ENCODE data around the gene RUFY3.
"Not testable (repeated sequence)": the region's sequence is repeated elsewhere in the genome, so short reads cannot be mapped to it uniquely, and the experiment has no call there.

RUFY3 gene

DNA sequence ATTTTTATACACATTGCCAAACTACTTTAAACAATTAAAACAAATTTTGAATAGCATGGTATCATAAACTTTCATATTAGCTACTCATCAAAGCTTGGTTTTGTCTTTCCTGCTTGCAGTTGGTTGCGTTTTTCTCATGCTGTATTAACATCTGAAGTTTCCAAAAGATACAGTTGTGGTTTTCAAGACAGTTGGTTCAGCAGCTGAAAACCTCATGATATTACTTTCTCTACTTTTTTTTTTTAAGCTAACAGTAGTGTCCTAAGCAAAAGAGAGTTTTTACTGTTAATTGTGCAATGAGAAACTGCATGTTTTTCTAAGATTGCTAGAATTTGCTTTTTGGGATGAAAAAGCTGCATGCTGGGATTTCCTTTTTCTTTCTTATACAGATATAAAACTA is 15.2 kb downstream of the RUFY3 start:
- no peak for DNase-seq

DNA sequence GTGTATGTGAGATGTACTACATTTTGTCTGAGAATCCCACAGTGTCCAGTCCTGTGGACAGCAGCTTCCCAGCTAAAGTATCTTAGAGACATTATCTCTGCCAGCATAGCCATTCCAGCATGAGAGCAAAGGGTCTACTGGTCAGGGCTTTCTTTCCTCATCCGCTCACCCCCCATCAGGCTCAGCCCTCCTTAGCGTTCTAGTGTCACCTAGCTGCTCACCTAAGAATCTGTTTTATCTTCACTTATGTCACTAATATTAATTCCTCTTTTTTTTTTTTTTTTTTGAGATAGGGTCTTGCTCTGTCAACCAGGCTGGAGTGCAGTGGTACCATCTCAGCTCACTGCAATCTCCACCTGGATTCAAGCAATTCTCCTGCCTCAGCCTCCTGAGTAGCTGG is 15.6 kb downstream of the RUFY3 start:
- no peak for DNase-seq

DNA sequence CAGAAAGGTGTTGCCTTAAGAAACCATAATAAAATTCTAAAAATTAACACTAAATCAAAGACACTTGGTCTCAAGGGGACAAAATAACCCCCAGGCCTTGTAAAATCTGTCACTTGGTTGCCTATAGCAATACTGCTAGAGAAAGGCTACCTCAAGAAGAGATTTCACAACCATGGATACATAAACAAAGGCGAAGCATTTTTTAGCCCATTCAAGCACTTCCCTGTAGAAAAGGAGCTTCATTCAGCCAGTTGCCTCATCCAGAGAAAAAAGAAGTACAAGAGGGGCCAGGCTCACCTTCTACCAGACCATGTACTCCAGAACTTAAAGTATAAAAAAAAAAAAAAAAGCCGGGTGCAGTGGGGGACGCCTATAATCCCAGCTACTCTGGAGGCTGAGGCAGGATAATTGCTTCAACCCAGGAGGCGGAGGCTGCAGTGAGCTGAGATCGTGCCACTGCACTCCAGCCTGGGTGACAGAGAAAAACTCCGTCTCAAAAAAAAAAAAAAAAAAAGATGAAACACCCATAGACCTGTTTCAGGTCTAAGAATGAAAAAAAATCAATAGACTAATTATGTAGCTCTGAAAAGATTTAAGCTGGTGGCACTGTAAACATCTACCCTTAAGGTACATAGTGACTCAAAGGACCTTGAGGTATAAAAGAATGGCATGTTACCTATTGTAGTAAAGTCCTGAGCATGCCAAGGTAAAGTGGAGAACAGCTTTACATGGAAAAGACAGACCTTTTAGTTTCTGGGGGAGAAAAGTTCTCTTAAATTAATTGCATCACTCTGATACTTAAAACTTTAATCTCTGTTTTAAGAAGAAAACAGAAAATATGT is 18.0 kb downstream of the RUFY3 start:
- peak in 1 of 2 donors; percentile 33 for DNase-seq

DNA sequence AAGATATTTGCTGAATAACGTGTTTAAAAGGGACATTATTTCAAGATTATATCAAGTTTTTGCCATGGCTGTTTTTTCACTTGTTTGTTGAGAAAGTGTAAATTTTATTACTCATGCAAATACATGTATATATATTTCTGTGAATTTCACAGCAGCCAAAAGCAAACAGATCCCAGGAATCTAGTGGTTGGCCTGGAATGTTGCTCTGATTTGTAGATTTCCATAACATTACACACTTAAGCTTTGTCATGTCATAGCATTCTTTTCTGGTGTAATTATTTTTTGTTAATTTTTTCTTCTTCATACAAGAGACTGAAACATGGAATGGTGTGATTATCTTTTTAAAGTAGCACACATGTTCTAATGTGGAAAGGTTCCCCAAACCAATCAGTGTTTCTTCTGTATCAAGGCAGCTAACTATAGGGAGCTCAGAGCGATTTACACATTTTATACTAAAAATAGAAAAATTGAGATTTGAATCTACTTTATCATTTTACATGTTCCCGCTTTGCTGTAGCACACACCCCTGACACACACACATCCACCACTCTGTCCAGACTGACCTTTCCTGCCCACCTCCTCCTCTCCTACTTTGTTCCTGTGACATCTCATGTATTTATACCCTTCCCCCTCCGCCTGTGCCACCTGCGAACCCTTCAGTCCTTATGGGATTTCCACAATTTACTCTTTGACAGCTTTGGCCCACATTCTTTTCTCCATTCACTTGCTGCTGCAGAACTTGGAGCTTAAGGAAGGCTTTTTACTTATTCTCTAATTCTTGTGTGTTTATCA is 20.3 kb downstream of the RUFY3 start:
- no peak for DNase-seq

DNA sequence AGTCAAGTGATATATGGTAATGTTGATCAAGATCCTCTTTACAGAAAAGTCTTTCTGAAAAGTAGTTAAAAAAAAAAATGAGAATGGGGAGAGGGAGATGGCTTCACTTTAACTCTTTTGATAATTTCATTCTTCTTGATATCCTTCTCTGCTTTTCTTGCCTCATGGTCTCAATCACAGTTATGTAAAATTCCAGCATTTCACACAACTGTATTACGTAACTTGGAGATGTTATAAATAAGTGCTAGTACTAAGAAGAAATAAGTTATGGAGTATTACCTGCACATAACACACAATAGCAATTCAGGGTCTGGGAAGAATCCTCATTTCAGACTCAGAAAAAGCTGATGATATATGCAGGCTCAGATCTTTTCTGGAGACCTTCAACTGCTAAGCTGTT is 22.0 kb downstream of the RUFY3 start:
- DNase-seq, result peak; percentile 65 to 81

DNA sequence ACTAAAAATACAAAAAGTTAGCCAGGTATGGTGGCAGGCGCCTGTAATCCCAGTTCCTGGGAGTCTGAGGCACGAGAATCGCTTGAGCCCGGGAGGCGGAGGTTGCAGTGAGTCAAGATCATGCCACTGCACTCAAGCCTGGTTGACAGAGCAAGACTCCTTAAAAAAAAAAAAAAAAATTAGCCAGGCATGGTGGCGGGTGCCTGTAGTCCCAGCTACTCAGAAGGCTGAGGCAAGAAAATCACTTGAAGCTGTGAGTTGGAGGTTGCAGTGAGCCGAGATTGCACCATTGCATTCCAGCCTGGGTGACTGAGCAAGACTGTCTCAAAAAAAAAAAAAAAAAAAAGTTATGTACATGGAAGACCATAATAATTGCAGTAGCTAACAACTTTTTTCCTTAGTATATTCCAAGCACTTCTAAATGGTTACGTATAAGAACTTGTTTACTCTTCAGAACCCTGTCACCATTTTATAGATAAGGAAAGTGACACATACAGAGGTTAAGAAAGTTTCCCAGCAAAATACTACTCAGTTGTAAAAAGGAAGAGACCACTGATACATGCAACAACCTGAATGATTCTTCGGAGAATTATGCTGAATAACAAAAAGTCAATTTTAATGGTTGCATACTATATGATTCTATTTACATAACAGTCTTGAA is 24.5 kb downstream of the RUFY3 start:
- peak in 1 of 2 donors; percentile 33 for DNase-seq

DNA sequence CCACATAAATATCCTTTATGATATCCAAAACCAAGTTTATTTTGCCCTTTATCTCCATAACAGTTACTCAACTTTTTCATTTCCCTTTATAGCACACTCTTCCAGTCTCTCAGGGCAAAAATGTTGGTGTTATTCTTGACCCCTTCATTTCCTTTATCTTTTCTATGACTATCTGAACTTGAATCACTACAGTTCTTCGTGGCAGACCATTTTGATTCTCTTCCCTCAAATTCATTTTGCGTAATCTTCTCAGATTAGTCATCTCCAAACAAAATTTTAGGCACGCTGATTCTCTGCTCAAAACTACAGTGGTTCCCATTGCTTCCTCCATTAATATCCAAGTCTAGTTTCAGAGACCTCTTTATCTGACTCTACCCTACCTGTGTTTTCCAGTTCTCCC is 26.1 kb downstream of the RUFY3 start:
- DNase-seq, result peak; percentile 31 to 51

DNA sequence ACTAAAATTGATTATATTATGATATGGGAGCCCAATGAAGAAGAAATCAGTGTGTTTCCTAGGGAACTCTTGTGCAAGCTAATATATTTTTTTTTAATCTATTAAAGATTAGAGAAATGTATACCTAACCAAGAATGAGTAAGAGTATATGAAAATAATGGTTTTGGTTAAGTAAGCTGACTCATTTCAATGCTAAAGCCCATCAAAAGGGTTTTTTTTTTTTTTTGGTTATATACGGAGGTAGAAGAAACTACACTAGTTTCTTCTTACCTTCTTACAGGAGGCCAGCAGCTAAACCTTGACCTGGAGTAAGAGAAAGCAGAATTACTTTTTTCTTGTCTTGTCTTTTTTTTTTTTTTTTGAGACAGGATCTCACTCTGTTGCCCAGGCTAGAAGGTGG is 27.5 kb downstream of the RUFY3 start:
- no peak for DNase-seq

DNA sequence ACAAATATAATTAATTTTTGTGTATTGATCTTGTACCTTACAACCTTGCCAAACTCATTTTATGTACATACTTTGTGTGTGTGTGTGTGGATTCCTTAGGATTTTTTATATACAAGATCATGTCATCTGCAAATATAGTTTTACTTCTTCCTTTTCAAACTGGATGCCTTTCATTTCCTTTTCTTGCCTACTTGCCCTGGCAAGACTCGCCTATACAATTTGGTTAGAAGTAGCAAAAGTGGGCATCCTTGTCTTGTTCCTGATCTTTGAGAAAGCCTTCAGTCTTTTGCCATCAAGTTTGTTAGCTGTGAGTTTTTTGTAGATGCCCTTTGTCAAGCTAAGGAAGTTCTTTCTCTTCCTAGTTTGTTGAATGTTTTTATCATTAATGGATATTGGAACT is 30.5 kb downstream of the RUFY3 start:
- peak in 1 of 2 donors; percentile 35 for DNase-seq

DNA sequence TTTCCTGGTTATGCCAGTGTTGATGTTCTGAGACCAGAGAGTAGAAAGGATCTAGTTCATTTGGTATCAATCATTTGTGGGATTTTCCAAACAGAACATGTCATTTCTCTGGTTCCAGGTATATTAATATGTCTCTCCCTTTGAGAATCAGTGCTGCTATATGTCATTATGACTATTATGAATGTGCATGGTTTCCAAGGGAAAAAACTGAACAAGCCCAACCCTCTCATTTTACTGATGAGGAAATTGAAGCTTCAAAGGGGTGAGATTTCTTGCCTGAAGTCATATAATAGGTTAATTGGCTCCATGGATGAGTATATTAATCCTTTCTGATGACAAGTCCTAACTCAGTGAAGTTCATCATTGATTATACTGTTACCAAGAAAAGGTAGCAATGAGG is 31.9 kb downstream of the RUFY3 start:
- no peak for DNase-seq

DNA sequence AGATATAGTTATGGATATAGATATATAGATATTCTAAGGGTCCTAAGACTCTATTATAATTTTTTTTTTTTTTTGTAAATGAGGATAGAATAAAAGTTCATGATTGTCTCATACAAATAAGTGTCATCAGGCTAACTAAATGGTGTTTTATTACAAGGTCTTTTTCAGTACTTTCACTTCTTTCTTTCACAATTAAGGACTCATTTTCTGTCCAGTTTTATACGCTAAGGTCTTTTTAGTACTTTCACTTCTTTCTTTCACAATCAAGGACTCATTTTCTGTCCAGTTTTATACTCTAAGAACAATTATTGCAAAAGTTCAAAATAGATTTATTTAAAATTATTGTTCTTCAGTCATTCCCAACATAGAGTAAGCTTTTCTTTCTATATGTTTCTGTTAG is 32.7 kb downstream of the RUFY3 start:
- DNase-seq, result peak; percentile 65 to 75

DNA sequence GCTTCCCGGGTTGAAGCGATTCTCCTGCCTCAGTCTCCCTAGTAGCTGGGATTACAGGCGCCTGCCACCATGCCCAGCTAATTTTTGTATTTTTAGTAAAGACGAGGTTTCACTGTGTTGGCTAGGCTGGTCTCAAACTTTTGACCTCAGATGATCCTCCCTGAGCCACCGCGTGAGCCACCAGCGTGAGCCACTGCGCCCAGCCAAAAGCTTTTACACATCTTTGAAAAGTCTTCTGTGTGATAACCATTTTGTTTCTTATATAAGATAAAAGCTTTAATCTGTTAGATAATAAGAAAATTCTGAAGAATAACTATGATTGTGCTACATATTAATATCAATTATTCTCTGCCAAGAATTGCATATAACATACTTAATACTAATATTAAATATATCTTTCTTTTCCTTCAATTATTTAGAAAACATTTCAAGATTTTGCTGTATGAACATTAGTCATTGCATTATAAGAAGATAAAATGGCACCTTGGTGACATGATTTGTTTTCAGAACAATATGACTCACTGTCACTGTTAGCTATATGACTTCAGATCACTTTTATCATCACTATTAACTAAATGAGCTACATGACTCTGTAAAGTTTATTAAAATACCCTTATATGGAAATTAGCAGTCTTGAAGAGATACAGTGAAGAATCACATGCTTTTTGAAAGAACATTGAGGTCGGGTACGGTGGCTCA is 33.4 kb downstream of the RUFY3 start:
- DNase-seq, result no peak

DNA sequence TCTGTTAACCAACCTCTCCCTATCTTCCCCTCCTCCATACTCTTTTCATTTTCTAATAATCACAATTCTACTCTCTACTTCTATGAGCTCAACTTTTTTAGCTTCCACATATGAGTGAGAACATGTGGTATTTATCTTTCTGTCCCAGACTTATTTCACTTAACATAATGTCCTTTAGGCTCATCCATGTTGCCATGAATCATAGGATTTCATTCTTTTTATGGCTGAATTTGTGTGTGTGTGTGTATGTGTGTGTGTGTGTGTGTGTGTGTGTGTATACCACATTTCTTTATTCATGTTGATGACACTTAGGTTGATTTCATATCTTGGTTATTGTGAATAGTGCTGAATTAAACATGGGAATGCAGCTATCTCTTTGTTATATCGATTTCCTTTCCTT is 37.4 kb downstream of the RUFY3 start:
- no peak for DNase-seq

DNA sequence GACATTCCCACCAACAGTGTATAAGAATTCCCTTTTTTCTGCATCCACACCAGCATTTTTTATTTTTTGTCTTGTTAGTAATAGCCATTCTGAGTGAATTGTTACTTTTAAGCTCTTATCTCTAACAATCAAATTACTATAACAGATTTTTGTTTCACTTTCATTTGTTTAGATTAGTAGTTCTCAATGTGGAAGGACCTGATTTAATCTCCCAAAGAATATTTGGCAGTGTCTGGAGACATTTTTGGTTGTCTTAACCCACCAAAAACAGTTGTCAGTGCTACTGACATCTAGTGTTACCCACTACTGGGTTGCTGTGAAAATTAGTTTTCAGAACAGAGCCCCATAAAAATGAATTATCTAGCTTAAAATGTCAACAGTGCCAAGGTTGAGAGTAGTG is 37.9 kb downstream of the RUFY3 start:
- DNase-seq, result no peak

DNA sequence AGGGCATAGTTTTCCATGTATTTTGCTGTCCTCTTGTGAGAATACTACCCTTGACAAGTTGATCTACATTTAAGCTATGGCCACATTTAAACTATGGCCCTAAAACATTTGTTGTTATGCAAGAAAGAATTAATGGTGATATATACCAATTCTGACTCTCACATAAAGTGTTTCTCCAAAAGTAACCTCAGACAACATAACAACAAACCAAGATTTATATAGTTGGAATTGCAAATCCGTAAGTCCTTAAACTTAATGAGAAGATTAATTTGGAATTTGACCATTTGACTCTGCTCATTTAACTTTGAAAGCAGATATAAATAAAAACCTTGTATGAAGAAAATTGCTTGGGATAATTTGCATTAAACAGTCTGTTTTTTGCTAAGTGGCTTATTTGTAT is 38.9 kb downstream of the RUFY3 start:
- DNase-seq, result no peak

DNA sequence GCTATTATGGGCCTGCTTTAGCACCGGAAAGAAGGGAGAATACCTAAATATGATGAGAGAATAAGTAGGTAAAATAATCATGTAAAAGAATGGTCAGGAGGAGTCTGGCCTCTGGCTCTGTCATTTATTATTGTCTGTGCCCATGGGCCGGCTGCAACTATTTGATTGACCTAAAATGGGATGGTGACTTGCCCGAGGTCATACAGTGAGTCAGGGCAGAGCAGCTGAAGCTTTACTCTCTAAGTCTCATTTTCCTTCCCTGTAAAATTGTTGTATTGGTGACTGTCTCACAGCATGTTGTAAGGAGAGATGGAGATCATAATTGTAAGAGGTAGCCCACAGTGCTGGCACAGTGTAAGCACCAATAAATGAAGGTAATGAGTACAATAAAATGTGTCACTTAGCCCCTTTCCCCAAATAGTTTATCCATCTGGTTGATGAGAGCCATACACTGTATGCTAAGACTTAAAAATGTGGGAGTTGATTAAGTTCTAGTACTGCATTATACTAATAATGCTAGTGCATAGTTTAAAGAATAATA is 39.6 kb downstream of the RUFY3 start:
- no peak for DNase-seq

DNA sequence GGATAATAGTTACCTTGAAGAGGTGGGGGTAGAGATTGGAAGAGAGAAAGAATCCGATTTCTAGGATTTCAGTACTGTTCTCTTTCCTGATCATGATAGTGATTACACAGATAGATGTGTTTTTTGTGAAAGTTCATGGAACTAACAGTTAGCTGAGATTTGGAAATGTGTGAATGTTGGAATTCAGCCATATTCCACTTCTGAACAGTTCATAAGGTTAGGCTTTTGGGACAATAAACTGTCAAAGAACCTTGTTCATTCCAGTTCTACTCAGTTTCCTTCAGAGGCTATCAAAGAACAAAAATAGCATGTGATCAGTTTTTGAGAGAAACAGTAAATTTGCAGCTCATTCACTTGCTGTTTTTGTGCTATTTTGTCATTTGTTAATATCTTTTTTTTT is 43.6 kb downstream of the RUFY3 start:
- DNase-seq, result no peak

DNA sequence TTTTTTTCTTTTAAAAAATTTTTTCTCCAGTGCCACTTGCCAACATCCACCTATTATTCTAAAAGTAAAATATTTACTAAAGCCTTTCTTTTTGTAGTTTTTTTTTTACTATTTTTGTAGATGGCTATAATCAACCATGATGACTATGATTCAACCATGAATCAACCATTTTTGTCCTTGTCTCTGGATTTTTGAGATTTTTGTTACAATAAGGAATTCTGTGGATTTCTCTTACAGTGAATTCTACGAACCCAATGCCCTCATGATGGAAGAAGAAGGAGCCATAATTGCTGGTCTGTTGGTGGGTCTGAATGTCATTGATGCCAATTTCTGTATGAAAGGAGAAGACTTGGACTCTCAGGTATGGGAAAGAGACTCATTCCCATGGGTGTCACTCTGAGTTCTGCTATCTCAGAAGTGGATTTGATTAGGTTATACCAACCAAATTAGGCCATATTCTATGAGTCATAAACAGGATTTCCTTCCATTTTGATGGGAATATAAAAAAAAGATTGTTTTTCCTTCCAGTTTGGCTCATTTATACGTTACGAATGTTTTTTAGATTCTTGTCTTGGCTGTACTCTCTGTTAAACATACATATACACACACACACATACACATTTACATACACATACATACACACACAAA is 46.7 kb downstream of the RUFY3 start:
- DNase-seq, result no peak

DNA sequence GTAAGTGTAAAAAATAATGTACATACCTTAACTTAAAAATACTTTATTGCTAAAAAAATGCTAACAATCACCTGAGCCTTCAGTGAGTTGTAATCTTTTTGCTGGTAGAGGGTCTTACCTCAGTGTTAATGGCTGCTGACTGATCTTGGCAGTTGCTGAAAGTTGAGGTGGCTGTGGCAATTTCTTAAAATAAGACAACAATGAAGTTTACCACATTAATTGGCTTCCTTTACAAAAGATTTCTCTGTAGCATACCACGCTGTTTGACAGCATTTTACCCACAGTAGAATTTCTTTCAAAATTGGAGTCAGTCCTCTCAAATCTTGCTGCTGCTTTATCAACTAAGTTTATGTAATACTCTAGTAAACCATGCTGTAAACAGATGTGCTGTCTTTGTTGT is 47.6 kb downstream of the RUFY3 start:
- DNase-seq, result not testable (repeated sequence)

DNA sequence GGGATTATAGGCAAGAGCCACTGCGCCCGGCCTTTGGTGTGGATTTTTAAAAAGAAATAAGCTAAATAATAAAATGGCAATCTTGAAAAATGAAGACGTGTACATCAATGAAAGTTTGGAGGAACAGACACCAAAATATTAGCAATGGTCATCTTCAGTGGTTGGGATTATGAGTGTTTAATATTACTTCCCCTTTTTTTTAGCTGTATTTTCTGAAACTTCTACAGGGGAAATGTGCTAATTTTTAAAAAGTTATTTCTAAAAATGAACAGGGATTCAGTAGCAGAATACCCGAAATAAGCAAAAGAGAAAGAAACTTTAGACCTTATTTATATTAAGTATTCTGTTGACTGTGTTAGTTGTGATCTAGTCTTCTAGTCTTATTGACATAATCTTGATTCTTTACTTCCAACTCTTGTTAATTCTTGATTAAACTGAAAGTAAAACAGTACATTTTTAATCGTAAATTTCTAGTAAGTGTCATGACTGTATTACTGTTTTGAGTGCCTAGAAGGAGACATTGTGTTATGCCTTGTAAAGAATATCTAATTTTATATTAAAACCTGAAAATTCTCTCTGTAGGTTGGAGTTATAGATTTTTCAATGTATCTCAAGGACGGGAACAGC is 51.3 kb downstream of the RUFY3 start:
- peak; percentile 31 to 49 for DNase-seq

DNA sequence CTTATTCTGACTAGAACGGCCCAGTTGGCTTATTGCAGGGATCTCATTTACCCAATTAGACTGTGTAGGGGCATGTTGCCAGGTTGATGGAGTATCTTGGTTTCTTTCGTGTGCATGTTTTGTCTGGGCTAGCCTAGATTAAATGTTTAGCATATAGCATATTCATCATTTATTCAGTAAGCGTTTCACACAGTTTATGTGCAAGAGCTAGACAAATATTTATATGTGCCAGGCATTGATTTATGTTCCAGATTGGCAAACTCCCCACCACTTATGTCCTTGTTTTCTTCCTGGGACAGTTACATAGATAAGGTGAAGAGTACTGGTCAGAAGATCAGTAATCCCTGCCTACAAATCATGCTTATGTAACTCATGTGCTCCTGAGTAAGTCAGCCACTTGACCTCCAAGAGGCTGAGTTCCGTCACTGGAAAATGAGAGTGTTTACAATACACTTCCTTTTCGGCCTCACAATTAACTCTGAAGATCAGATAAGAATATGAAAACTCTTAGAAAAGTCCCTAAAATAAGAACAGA is 57.2 kb downstream of the RUFY3 start:
- DNase-seq, result peak in 1 of 2 donors; percentile 65
